ENCODE data around the gene NUP35.
"Not testable (repeated sequence)": the region's sequence is repeated elsewhere in the genome, so short reads cannot be mapped to it uniquely, and the experiment has no call there.

The NUP35 gene

GRCh38 chr2:183134016-183134415 is 9.8 kb downstream of the NUP35 start:
- DNase-seq (ENCODE audit: low read depth): no peak

GRCh38 chr2:183148955-183149354 is 24.7 kb downstream of the NUP35 start:
- no peak for DNase-seq (ENCODE audit: low read depth)

GRCh38 chr2:183149489-183149888 is 25.2 kb downstream of the NUP35 start:
- DNase-seq (ENCODE audit: low read depth): peak; percentile 10

DNA sequence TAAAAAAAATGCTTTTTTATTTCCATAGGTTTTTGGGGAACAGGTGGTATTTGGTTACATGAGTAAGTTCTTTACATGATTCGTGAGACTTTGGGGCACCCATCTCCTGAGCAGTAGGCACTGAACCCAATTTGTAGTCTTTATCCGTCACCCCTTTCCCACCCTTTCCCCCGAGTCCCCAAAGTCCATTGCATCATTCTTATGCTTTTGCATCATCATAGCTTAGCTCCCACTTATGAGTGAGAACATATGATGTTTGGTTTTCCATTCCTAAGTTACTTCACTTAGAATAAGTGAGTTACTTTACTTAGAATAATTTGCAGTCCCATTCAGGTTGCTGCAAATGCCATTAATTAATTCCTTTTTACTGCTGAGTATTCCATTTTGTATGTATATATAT is 28.0 kb downstream of the NUP35 start:
- not testable (repeated sequence) for DNase-seq (ENCODE audit: low read depth)

DNA sequence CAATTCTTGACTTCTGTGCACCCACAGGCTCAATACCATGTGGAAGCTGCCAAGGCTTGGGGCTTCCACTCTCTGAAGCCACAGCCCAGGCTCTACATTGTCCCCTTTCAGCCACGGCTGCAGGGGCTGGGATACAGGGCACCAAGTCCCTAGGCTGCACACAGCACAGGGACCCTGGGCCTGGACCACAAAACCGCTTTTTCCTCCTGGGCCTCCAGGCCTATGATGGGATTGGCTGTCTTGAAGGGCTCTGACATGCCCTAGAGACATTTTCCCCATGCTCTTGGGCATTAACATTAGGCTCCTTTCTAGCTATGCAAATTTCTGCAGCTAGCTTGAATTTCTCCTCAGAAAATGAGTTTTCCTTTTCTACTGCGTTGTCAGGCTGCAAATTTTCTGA is 29.7 kb downstream of the NUP35 start:
- DNase-seq (ENCODE audit: low read depth): no peak

DNA sequence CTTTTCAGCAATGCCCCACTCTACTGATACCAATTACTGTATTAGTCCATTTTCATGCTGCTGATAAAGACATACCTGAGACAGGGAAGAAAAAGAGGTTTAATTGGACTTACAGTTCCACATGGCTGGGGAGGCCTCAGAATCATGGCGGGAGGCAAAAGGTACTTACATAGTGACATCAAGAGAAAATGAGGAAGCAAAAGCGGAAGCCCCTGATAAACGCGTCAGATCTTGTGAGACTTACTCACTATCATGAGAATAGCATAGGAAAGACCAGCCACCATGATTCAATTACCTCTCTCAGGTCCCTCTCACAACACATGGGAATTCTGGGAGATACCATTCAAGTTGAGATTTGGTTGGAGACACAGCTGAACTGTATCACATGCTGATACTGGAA is 30.5 kb downstream of the NUP35 start:
- DNase-seq (ENCODE audit: low read depth): not testable (repeated sequence)

DNA sequence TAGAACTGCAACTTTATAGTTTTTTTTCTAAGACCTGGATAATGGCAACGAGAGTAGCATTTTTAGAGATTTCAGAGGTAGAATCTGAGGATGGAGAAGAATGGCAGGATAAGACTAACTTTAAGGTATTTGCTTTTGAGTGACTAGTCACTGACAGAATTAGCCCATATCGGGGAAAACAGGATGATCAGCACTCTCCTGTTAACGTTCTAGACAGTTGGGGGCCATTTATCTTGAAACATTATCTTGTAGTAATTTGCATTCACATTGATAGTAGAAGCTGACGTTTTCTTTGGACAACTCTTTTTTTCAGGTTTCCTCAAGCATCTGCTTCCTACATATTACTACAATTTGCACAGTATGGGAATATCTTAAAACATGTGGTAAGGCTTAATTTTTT is 32.9 kb downstream of the NUP35 start:
- DNase-seq (ENCODE audit: low read depth): no peak

- peak; percentile 4 for DNase-seq (ENCODE audit: low read depth)
Observed at GRCh38 chr2:183162362-183162761, 38.1 kb downstream of the NUP35 start.

- DNase-seq (ENCODE audit: low read depth): no peak
Observed at GRCh38 chr2:183163821-183164649, 39.8 kb downstream of the NUP35 start.

- no peak for DNase-seq (ENCODE audit: low read depth)
Observed at GRCh38 chr2:183164650-183165015, 40.4 kb downstream of the NUP35 start.

DNA sequence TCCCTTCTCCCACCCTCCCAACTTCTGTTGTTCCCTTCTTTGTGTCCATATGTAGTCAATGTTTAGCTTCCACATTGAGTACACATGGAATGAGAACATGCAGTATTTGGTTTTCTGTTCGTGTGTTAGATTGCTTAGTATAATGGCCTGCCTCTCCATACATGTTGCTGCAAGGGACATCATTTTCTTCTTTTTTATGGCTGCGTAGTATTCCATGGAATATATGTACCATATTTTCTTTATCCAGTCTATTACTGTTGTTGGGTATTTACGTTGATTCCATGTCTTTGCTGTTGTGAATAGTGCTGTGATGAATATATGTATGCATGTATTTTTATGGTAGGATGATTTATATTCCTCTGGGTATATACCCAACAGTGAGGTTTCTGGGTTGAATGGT is 42.0 kb downstream of the NUP35 start:
- DNase-seq (ENCODE audit: low read depth): no peak

- DNase-seq (ENCODE audit: low read depth): not testable (repeated sequence)
Observed at GRCh38 chr2:183166976-183167375, 42.7 kb downstream of the NUP35 start.

- no peak for DNase-seq (ENCODE audit: low read depth)
Observed at GRCh38 chr2:183172220-183172887, 48.1 kb downstream of the NUP35 start.

- DNase-seq (ENCODE audit: low read depth): no peak
Observed at GRCh38 chr2:183179156-183179555, 54.9 kb downstream of the NUP35 start.

GRCh38 chr2:183185534-183185933 is 61.3 kb downstream of the NUP35 start:
- DNase-seq (ENCODE audit: low read depth): no peak

DNA sequence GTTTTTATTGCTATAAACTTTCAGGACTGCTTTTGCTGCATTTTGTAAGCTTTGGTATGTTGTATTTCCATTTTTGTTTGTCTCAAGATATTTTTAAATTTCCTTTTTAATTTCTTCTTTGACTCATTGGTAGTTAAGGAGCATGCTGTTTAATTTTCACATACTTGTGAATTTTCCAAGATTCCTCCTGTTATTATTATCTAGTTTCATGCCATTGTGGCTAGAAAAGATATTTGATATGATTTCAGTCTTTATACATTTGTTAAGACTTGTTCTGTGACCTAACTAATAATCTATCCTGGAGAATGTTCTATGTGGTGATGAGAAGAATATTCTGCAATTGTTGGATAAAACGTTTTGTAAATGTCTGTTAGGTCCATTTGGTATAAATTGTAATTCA is 62.1 kb downstream of the NUP35 start:
- DNase-seq (ENCODE audit: low read depth): no peak

DNA sequence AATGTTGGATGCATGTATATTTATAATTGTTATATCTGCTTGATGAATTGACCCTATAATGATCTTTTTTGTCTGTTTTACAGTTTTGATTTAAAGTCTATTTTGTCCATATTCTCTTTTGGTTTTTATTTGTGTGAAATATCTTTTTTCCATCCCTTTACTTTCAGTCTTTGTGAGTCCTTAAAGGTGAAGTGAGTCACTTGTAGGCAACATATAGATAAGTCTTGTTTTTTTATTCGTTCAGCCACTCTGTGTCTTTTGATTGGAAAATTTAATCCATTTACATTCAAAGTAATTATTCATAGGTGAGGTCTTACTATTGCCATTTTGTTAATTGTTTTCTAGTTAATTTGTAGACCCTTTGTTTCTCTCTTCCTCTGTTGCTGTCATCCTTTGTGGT is 62.5 kb downstream of the NUP35 start:
- DNase-seq (ENCODE audit: low read depth): no peak

GRCh38 chr2:183192343-183192742 is 68.1 kb downstream of the NUP35 start:
- DNase-seq (ENCODE audit: low read depth): no peak

DNA sequence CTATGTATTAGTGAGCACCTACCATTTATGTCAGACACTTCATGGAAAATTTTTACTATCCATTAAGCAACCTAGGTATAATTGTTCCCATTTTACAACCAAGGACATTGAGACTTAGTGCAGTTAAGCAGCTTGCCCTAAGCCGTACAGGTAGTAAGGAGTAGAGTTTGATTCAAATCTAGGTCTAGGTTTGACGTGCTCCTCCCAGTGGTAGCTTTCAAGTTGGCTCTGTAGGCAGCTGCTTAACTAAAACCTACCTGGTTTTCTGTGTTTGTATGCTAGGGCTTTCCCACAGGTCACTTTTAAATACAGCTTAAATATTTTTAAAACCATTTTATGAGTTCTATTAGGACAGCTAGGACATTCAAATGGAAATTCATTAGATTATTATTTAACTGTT is 69.7 kb downstream of the NUP35 start:
- no peak for DNase-seq (ENCODE audit: low read depth)

GRCh38 chr2:183195397-183195796 is 71.2 kb downstream of the NUP35 start:
- DNase-seq (ENCODE audit: low read depth): no peak

GRCh38 chr2:183195998-183196409 is 71.8 kb downstream of the NUP35 start:
- no peak for DNase-seq (ENCODE audit: low read depth)

DNA sequence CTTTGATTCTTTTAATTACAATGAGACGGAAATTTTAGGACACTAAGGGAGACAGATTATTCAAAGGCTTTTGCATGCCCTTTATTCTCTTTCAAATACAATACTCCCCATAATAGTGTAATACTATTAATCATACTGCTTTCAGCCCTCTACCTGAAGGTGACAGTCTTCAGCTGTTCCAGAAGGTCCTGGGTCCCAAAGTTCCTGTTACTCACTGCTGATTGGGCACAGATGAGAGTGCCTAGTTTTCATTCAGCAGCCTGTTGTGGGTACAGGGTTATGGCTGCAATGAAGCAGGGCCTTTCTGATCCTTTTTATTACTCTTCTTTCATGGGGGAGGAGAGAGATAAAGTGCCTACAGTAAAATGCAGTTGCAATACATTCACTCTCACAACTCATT is 80.2 kb downstream of the NUP35 start:
- no peak for DNase-seq (ENCODE audit: low read depth)

GRCh38 chr2:183207110-183207509 is 82.9 kb downstream of the NUP35 start:
- DNase-seq (ENCODE audit: low read depth): no peak
